ENCODE data around the gene MYBBP1A.

Gene MYBBP1A

GRCh38 chr17:4549781-4550533 lies 5.2 kb downstream of the MYBBP1A start:
- no peak for DNase-seq (ENCODE audit: extremely low read depth in 1 of 2, low read depth in 1 of 2)

GRCh38 chr17:4548721-4549531 lies 6.3 kb downstream of the MYBBP1A start:
- DNase-seq (ENCODE audit: extremely low read depth in 1 of 2, low read depth in 1 of 2), result no peak

GRCh38 chr17:4548061-4548461 lies 7.1 kb downstream of the MYBBP1A start:
- DNase-seq (ENCODE audit: extremely low read depth in 1 of 2, low read depth in 1 of 2), result no peak

GRCh38 chr17:4547118-4547906 lies 7.9 kb downstream of the MYBBP1A start:
- DNase-seq (ENCODE audit: extremely low read depth in 1 of 2, low read depth in 1 of 2), result no peak

- no peak for DNase-seq (ENCODE audit: extremely low read depth in 1 of 2, low read depth in 1 of 2)
Measured at GRCh38 chr17:4545217-4545951, 9.8 kb downstream of the MYBBP1A start.

GRCh38 chr17:4544951-4545216 lies 10.3 kb downstream of the MYBBP1A start:
- DNase-seq (ENCODE audit: extremely low read depth in 1 of 2, low read depth in 1 of 2), result no peak

GRCh38 chr17:4544135-4544950 lies 10.8 kb downstream of the MYBBP1A start:
- DNase-seq (ENCODE audit: extremely low read depth in 1 of 2, low read depth in 1 of 2), result no peak

GRCh38 chr17:4543557-4544026 lies 11.6 kb downstream of the MYBBP1A start:
- DNase-seq (ENCODE audit: extremely low read depth in 1 of 2, low read depth in 1 of 2), result no peak

GRCh38 chr17:4542726-4543191 lies 12.4 kb downstream of the MYBBP1A start:
- DNase-seq (ENCODE audit: extremely low read depth in 1 of 2, low read depth in 1 of 2), result no peak

GRCh38 chr17:4542003-4542725 lies 13.0 kb downstream of the MYBBP1A start:
- DNase-seq (ENCODE audit: extremely low read depth in 1 of 2, low read depth in 1 of 2), result no peak

- no peak for DNase-seq (ENCODE audit: extremely low read depth in 1 of 2, low read depth in 1 of 2)
Measured at GRCh38 chr17:4541328-4542002, 13.7 kb downstream of the MYBBP1A start.

- no peak for DNase-seq (ENCODE audit: extremely low read depth in 1 of 2, low read depth in 1 of 2)
Measured at GRCh38 chr17:4540687-4541327, 14.4 kb downstream of the MYBBP1A start.

GRCh38 chr17:4540224-4540651 lies 14.9 kb downstream of the MYBBP1A start:
- no peak for DNase-seq (ENCODE audit: extremely low read depth in 1 of 2, low read depth in 1 of 2)

- no peak for DNase-seq (ENCODE audit: extremely low read depth in 1 of 2, low read depth in 1 of 2)
Measured at GRCh38 chr17:4539576-4540223, 15.5 kb downstream of the MYBBP1A start.

- no peak for DNase-seq (ENCODE audit: extremely low read depth in 1 of 2, low read depth in 1 of 2)
Measured at GRCh38 chr17:4539025-4539424, 16.2 kb downstream of the MYBBP1A start.

GRCh38 chr17:4538236-4539002 lies 16.8 kb downstream of the MYBBP1A start:
- no peak for DNase-seq (ENCODE audit: extremely low read depth in 1 of 2, low read depth in 1 of 2)
